Measurements from ENCODE around the gene CTTNBP2. TPM values are rescaled to one million over a fixed set of nuclear protein-coding genes. Genes with fewer than 3 reads are reported as not detected.

Gene CTTNBP2
- total RNA-seq, 1 donor from 2014 or later: under 0.01 TPM

DNA sequence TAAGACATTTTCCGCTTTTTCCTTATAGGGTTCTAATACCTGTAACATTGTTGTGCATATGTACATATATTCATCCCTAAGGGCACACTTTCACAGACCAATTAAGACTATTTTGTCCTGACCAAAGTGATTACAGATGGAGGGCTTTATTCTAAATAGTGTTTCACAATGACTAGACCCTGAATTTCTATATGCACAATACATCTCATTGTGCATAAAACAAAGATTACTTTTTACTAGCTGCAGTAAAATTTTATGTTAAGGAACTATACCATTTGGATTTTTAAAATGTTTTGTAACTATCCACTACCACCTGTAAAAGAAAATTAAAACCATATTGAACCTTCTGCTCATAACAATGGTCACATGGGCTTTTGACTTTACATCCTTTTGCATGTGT is 87.8 kb downstream of the CTTNBP2 start:
- no peak for DNase-seq (ENCODE audit: low read depth in 2 of 2)

DNA sequence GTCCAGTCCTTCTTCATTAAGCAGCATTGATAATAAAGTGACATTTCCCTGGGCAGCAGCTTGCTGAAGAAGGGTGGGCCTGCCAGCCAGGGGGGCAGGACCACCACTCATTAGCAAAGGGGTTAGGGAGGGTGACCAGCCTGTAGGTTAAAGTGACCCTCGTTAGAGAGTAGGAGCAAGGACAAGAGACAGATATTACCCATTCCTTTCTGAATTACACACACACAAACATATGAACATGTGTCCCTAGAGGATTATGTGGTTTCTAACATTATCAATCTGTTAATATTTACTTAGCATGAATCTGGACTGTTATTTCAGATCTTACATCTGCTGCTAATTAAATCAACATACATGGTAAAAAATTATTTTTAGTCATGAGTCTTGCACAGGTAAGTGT is 88.9 kb downstream of the CTTNBP2 start:
- no peak for DNase-seq (ENCODE audit: low read depth in 2 of 2)

DNA sequence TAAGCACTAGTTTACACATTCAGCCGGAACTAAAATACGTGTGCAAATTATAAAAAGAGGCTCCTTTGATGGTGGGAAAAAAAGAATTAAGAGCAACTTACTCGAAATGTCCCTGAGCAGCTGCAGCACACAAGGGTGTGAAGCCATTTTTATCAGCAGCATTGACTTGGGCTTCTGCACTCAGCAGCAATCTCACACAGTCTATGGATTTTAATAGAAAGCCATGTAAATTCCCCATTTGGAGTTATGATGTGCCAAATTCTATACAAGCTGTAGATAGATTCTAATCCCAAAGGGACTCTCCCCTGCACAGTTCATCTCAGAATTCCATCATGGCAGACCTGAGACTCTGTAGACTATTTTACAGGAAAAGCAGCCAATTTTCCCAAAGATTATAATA is 90.5 kb downstream of the CTTNBP2 start:
- no peak for DNase-seq (ENCODE audit: low read depth in 2 of 2)

DNA sequence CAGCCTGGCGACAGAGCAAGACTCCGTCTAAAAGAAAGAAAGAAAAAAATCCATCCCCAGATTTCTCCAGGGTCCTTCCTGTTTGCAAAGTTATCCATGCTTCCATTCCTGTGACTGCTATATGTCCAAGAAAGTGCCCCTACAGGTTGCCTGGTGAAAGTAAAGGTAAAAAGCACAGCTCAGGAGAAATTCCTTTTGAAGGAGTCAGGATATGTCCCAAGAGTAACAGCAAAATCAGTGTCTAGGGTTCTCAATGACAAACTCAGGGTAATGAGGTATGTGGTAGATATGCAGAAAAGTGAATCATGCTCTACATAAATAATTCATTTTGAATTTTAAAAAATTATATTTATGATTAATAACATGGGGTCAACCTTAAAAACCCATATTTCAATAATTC is 91.5 kb downstream of the CTTNBP2 start:
- no peak for DNase-seq (ENCODE audit: low read depth in 2 of 2)

GRCh38 chr7:117780832-117781231 is 92.4 kb downstream of the CTTNBP2 start:
- DNase-seq (ENCODE audit: low read depth in 2 of 2): no peak

- no peak for DNase-seq (ENCODE audit: low read depth in 2 of 2)
These were observed 95.7 kb downstream of the CTTNBP2 start for GRCh38 chr7:117777335-117778142.

DNA sequence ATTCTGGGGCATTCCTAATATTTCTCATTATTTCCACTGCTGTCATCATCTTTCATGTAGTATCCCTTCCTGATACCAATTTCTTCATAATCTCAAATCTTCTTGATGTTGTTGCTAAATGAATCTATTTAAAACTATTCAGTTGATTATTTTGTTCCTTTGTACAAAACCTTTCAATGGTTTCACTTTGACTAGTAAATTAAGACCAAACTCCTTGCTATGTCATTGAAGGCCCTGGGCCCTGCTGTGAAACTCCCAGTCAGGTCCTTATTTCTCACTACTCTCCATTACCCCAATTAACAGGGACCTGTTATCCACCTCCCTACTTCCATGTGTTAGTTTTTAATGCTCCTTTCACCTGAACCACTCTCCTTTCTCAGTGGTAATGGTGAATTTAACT is 97.0 kb downstream of the CTTNBP2 start:
- no peak for DNase-seq (ENCODE audit: low read depth in 2 of 2)

GRCh38 chr7:117775801-117776200 is 97.4 kb downstream of the CTTNBP2 start:
- no peak for DNase-seq (ENCODE audit: low read depth in 2 of 2)

DNA sequence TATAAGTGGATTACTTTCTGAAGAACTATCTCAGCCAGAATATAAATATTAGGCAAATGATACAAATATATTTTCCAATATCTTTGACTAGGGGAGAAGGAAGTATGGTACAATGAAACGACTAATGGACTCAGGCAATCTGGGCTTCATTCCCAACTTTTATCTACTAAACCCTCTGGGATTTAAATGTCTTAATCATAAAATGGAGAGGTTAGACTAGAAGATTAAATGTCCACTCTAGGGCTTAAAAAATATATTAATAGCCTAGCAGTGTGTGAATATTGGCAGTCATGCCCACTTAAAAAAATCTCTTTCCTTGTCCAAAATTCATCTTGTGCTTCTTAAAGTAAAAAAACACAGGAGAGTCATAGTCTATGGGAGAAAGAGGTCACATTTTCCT is 98.3 kb downstream of the CTTNBP2 start:
- DNase-seq (ENCODE audit: low read depth in 2 of 2): no peak

- no peak for DNase-seq (ENCODE audit: low read depth in 2 of 2)
These were observed 100.8 kb downstream of the CTTNBP2 start for GRCh38 chr7:117772421-117772820.

- DNase-seq (ENCODE audit: low read depth in 2 of 2): no peak
These were observed 101.5 kb downstream of the CTTNBP2 start for GRCh38 chr7:117771756-117772155.

DNA sequence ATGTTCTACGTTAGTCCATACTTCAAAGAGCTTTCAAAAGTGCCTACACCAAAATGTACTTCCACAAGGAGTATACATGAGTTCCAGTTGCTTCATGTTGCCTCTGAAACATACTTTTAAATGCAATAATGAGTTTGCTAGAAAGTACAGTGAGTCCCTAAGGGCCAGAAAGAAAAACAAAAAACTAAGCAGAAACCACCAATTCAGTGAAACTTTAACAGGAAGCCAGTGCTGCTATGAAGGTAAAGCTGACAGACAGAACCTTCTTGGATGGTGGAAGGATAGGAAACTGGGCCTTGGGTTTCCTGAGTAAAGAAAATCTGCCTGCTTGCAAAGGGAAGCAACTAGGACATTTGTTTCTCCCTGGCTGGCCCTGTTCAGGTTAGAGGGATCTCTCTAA is 104.2 kb downstream of the CTTNBP2 start:
- DNase-seq (ENCODE audit: low read depth in 2 of 2): no peak

- DNase-seq (ENCODE audit: low read depth in 2 of 2): no peak
These were observed 105.3 kb downstream of the CTTNBP2 start for GRCh38 chr7:117767951-117768350.

GRCh38 chr7:117766913-117767312 is 106.3 kb downstream of the CTTNBP2 start:
- no peak for DNase-seq (ENCODE audit: low read depth in 2 of 2)

DNA sequence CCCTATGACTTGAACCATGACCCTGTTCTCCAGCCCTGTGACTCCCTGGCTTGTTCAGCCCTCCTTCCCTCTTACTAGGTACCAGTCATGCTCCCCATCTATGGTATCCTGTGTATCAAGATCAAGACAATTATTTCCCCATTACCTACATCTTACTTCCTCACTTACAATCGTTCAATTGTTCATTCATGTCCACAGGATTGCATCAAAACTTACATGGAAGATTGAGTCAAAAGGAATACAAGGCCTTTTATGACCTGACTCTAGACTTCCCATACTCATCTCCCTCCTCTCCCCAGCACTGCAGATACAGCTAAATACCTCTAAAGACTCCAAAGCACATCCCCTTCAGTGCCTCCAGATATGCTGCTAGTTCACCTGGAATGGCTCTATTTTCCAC is 109.2 kb downstream of the CTTNBP2 start:
- DNase-seq (ENCODE audit: low read depth in 2 of 2): no peak

DNA sequence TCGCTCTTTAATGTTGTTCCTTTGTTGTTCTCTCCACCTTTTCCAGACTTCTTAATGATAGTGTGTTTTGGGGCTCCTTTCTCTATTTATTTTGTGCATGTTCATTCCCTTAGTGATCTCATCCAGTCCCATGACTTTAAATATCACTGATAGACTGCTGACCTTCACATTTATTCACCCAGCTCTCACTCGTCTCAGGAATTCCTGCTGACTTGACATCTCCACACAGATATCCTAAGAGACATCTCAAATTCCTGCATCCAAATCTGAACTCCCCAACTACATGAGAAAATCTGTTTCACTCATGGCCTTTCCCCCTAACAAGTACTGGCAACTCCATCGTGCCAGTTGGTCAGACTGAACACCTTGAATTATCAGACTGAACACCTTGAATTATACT is 111.2 kb downstream of the CTTNBP2 start:
- DNase-seq (ENCODE audit: low read depth in 2 of 2): no peak

- DNase-seq (ENCODE audit: low read depth in 2 of 2): no peak
These were observed 113.1 kb downstream of the CTTNBP2 start for GRCh38 chr7:117759950-117760640.

GRCh38 chr7:117757440-117757839 is 115.8 kb downstream of the CTTNBP2 start:
- DNase-seq (ENCODE audit: low read depth in 2 of 2): no peak

DNA sequence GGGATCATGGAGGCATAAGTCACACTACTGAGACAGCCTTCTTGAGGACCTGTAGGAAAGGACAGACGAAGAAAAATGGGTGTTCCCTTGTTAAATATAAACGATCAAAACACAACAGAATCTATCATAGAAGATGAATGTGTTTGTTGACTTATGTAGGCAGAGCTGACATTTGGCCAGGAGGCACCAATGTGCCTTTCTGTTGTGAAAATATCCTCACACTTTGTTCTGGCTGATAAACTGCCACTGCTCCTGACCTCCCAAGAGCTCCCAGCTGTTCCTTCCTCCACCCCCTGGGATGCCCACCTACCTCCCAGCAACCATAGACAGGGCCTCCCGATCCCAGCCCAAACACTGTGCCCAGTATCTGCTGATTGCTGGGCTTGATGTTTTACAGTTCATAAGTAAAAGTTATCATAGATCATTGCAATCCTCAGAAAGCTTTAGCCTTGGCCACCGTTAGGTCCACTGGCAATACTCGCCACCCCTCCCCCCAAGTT is 116.6 kb downstream of the CTTNBP2 start:
- no peak for DNase-seq (ENCODE audit: low read depth in 2 of 2)

DNA sequence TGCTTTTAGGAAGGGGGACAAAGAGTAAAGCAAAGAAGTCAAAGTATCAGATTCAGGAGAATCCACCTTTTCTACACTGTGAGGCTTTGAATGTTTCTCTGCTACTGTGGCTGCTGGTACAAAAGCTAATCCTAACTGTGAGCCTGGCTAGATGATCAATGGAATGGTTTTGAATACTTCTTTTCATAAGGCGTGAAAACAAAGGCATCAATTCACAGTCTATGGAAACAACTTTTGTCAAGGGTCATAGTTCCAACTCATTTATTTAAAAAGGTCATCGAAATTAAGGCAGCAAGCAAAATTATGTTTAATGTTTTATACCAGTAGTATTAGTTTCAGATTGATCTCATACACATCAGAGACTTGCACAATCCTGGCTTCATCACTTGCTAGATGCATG is 118.1 kb downstream of the CTTNBP2 start:
- no peak for DNase-seq (ENCODE audit: low read depth in 2 of 2)

DNA sequence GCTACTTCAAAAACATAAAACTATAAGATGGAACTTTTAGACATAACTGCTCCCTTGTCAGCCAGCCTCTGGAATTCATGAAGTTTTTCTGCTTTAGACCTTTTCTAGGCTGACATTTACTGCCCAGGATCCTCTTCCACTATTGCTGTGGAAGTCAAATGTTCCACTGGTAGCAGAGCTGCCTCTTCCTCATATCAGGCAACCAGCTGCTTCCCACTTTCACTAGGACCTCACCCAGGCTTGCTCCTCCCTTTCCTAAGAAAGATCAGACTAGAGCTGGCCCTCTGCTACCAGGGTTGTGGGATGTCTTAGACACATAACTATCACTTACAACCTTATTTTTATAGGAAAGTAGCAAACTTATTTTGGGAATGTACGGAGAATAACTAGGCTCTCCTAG is 121.5 kb downstream of the CTTNBP2 start:
- DNase-seq (ENCODE audit: low read depth in 2 of 2): no peak

DNA sequence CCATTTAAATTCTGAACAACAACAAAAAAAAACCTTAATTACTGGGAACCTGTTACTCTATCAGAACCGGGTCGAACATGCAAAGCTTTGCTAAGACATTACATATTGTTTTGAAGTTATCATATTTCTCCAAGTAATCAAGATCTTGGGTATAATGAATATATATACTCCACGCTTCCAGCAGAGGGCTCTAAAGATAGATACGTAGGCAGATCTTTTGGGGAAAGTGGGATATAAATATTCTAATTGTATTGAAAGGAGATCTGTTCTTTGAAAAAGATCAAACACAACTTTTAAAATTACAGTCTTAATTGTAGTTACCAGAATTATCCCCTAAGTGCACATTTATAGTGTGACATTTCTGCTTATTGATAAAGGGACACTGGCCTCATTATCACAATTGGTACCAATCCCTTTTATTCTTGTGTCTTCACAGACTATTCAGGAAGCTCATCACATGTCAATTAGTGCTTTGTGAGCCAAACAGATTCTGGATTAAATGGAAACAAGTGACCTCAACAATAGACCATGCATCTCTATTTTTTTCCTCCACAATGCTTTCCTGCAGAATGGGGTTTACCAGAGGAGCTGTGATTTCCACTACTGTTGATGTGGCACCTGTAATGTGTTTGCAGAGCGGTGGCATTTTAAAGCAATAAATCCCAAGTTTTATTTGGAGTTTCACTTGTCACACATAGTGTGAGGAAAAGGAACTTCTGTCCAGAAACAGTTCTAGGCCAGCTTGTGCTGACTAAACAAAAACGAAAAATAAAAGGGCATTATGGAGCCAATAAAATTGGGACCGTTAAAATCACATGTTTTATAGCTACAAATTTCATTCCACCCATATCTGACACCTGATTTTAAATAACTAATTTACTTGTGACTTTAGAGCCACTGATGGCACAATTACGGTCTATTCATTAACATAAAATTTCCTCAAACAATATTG is 122.4 kb downstream of the CTTNBP2 start:
- peak; percentile 1 to 14 for DNase-seq (ENCODE audit: low read depth in 2 of 2)
